GM19035 (cell line): Measurements from ENCODE around the gene ACAP2.
"Not testable (repeated sequence)": the region's sequence is repeated elsewhere in the genome, so short reads cannot be mapped to it uniquely, and the experiment has no call there.

Source experiments
- ATAC-seq: cut with Tn5 transposase; IDR thresholded peaks from one replicate; pipeline ENCODE4 v1.9.1; 2021; ENCODE audit not compliant: unreplicated experiment

The ACAP2 gene

DNA sequence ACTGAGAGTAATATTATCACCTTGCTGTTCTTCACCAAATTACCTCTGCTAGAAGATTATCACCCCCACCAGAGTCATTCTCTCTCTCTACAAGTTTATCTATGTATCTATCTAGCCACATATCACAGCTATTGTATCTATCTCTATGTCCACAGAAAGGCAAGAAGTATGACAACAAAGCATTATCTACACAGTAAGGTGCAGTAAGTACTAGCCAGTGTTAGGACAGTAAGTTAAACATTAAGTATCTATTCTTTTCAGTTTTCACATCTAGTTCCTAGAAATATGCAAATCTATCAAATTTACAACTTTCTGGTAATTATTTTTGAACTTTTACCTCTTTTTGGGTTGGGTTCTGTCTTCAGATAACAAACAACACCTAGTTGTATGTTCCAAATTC lies 145.4 kb downstream of the ACAP2 start:
- ATAC-seq: no peak

DNA sequence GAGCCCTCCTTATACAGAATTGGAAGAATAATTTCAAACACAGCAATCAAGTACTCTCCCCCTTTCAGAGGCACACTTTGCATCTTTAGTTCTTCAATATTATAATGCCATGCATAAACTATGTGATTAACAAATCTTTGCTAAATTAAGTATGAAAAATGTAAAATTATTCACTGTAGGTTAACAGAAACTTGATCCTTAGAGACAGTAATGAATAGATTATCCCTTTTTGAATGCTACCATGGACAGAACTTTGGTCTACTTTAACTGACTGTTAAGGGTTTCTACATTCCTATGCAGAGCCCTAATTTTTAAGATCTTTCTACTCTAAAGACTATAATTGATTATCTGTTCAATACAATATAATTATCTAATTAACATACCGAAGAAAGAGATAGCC lies 146.2 kb downstream of the ACAP2 start:
- ATAC-seq: no peak

DNA sequence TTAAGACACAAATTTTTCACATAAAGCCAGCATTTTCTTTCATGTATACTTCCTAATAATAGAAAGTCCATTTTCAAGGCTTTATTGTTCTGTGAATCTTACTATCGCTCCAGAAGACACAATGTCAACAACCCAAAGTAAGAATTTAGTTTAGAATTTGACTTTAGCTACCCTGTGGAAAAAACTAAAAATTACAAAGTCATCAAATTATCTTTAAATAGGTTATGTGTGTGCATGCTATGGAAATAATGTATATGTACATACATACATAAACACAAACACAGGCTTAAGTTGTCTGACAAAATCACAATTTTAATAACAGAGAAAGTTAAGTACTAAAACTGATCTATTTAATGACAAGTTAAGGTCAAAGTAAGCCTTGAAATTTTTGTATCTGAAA lies 151.7 kb downstream of the ACAP2 start:
- no peak for ATAC-seq

DNA sequence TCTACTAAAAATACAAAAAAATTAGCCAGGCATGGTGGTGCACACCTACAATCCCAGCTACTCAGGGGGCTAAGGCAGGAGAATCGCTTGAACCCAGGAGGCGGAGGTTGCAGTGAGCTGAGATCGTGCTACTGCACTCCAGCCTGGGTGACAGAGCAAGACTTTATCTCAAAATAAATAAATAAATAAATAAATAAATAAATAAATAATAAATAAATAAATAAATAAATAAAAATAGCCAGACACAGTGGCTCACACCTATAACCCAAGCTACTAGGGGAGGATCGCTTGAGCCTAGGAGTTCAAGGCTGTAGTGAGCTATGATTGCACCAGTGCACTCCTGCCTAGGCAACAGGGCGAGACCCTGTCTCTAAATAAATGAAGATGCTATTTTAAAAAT lies 152.2 kb downstream of the ACAP2 start:
- not testable (repeated sequence) for ATAC-seq

DNA sequence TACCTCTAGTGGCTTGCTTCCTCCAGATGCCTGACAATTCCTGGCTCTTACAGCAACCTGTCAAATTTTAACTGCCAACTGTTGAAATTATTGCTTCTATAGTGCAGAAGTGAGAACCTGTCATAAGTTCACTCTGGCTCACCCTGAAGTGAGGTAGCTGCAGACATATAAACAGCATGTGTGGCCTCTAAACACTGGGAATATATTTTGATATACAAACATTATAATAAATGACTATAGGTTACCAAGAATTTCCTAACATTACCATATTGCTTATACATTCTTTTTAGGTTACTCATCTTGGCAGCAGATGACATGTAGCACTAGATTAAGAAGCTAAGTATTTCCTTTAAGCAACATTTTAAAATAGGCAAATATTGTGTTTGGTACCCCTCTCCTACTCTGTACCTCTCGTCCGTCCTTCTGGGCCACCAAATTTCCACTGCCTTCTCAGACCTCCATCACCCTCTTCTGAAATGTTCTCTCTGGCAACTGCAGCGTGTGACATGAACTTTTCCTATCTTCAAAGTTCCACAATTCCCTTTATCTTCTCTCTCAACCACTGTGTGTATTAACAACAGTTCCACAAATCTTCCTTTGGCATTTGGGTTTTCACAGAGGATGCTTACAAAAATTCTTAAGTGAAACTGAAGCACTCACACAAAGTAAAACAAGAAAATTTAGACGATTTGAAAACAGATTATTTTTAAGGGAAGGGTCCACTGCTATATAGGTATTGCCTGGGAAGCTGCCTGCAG lies 156.5 kb downstream of the ACAP2 start:
- no peak for ATAC-seq

DNA sequence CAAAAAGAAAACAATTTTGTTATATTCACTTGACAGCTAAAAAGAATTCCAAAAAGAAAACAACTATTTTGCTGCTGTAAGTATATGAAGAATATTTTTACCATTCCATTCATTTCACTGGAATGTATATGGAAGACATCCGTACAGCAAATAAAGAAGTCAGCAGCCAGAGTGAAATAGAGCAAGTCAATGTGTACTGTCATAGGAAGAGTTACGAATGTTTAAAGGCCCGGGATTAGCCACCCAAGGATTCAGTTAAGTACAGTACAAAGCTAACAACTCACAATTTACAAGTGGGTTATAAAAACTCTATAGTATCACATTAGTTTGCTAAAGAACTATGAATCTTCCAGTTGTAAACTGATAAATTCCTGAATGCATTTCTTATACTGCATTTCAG lies 157.4 kb downstream of the ACAP2 start:
- no peak for ATAC-seq

DNA sequence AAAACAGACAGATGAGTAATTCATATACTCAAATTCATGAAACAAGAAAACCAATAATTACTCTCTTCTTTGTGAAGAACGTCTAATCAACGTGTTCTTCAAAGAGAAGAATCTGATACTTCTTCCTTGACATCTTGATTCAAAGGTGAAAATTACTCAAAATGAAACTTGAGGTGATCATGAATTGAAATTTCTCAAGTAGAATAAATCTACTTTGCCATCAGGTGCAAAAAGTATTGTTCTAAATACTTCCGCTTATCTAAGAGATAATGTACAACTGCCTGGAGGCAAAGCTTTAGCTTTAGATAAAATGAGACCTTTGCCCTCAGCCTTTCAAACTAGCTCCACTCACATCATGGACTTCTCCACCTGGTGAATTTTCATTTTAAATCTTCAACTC lies 158.0 kb downstream of the ACAP2 start:
- no peak for ATAC-seq

DNA sequence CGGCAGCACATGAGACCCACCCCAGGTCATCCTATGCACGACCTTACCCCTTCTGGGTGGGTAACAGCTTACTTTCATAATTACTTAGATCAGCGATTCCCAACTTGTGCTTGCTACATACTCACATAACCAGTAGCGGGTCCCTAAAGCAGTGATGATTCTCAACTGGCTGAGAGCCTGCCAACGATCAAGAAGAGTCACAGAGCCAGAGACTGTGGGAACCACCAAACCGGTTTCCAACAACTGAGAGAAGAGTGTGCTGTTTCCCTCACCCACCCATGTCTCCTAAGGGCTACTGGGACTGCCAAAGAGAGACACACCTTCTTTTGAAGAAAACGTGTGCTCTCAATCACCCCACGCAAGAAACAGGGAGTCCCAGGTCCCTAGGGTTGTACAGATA lies 159.9 kb downstream of the ACAP2 start:
- ATAC-seq: no peak

DNA sequence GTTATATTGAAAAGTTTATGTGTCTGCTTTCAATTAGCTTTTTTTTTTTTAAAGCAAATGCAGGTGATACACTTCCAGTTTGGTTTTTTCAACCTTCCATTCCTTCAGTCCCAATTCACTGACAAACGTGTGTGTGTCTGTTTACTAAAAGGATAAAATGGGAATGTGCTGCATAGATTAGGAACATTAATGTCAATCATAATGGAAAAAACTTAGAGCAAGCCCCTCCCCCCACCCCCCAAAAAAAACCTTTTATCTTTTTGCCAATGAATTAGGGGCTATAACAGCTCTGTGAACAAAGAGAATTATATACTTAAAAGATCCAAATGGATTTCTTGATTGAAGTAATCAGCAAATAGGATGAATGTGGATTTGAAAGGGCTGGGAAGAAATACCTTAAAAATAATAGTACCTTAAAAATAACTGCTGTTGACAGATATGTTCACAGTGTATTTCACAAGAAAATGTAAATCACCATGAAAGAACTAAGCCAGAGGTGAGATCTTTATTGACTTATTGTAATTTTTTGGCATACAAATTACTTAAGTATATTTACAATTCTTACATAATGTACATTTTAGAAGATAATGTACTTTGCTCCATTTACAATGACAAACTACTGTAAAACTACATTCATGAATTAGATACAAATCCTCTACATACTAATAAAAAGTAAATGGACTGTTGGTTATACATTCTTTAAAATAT lies 168.4 kb downstream of the ACAP2 start:
- ATAC-seq: no peak

DNA sequence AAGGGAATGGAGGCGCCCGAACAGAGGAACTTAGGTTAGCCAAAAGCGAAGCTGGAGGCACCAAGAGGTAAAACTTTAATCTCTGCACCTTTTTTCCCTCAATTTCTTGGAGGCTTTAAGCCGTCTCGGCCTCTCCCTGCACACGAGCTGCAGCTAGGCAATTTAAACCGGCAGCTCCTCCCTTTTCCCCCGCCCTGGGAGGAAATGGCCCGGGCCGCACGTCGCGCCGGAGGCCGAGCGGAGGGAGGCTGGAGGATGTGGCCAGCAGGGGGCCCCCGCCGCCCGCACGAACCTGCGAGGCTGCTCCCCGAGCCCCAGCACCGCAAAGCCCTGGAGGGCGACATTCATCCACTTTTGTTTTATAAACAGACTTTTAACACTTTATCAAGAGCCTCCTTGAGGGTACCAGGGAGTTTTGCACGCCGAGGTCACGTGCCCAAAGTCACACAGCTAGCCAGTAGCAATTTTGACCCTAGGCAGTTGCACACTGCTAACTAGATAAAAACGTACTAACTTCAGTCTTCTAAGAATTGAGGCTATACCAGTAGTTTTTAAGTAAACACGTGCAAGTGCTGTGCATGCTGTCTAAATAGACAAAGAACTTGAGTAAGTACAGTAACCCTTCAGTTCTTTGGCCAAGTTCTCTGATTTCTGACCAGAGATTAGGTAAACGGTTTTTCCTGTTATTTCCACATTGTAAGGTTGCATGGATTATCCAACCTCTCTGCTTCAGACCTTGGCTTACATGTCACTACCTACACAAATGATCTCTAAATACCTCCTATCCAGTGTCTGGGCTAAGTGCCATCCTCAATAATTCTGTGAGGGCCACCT lies 171.2 kb downstream of the ACAP2 start:
- peak; percentile 76 for ATAC-seq

DNA sequence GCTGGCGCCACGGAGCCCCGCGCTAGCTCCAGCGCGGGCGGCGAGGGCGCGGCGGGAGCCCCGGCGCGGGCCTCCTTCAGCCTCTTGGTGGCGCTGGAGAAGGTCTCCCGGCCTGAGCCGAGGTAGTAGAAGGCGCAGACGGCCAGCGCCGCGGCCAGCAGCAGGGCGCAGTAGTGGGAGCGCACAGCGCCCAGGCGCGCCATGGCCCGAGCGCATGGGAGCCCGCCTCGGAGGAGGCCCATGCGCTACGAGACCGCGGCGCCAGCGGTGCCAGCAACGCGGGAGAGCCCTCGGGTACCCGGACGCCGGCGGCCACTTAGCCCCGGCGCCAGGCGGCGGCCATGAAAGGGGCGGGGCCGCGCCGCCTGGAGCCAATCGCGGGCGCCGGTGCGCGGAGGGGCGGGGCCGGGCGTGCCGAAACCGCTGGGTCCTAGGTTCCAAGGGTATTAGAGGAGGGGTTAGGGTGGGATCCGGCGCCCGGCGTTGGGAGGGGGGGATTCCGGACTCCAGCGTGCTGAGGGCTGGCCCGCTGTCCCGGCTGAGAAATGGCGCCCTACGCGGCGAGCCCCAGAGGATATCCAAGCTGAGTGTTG lies 171.9 kb downstream of the ACAP2 start, which contains the start of gene XXYLT1:
TSS of gene XXYLT1 (minus strand) at position 343 of the 593 bp plus-strand sequence. CDS start at position 242, 101 bp downstream.
- ATAC-seq: peak; percentile 77

DNA sequence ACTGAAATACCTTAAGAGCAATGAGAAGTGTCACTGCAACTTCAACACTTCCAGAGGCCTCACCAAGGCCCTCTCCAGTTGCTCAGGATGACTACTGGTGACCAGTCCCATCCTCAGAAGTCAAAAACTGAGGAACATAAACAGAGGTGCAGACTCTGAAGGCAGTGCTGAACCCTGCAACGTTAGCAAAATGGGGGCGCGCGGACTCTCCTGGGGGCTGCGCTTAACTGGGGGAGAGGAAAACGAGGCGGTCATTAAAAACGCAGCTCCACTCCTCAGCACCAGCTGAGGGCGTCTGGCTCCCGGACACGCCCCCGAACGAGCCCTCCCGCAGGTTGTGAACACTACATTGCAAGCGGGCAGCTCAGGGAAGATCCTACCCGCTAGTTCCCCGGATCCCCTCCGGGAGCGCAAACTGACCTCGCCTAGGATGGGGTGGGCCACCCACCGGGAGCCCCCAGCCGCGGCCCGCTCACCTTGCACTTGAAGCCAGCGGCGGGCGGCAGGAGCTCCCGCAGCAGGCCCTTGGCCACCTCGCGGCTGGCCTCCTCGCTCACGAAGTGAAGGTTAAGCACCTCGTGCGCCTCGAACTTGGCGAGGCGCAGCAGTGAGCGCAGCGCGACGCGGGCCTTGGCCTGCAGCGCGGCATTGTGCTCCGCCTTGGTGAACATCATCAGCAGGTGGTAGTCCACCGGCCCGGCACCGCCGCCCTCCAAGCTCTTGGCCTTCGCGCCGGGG lies 172.6 kb downstream of the ACAP2 start:
- ATAC-seq: peak; percentile 5

DNA sequence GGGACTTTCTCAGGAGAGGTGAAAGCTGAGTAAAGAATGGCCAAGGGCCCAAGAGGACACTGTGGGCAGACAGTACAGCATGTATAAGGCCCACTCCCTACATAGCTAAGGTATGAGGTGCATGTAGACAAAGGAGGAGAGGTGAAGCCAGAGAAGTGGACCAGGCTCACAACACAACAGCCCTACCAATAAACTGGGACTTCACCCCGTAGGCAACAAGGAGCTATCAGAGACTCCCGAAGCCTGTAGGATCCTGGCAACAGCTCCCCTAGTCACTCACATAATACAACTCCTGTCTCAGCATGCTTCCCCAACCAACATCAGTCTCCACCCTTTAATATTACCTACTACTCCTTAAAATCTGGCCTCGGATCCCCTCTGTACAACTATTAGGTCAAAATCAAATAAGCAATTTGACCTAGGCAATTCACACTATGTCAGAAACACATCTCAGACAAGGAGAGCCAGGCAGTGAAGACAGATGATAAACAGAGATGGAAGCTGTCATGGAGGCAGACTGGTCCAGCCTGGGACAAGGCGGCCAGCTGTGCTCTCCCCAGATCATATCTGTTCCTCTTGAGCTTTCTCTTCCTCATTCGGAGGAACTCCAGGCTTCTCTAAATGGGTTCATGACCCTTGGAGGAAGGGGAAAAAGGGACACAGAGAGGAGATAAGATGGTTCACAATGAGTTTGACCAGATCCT lies 173.3 kb downstream of the ACAP2 start:
- no peak for ATAC-seq

DNA sequence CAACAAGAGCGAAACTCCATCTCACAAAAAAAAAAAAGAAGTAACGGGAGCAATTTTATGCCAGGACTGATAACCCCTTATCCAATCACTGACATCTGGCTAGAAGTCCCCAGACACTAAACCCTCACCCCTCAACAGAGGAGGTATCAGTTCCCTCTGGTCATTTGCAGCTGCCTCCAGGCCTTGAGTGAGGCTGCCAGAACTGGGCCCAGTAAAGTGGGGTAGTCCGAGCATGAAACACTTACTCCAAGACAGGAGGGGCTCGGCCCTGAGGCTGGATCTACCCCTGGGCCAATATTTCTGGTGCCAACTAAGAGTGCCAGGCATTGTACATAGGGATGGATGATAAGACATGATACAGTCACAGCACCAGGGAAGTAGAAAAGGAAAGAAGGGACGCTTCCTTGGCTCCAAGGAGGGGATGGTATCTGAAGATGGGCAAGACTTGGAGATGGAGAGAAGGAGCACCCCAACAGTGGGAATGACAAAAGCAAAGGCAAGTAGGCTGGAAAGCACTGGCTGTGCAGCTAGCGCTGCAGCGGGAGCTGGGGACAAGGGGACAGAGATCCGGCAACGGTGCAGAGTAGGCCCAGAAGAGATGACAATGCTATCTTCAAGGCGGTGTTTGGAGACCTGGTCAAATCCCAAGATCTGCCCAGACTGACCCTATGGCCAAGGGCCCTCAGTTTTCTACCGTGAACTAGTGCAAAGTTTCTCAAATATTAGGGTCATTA lies 174.1 kb downstream of the ACAP2 start:
- ATAC-seq: no peak

DNA sequence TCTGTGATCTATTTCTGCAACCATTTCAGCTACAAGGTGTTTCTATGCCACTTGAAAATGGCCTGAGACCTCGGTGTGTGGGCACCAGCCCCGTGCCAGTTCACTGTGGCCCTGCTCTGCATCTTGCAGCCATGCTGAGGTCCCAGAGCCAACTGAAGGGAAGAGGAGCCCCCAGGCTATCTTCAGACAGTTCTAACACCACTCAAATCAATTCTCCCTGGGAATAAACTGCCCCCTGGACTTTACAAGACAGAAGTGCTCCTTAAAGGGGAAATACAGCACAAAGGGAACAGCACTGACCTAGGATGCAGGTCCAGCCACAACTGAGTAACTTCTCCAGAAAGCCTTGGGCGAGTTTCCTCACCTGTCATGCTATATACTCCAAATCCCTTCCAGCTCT lies 175.7 kb downstream of the ACAP2 start:
- no peak for ATAC-seq

DNA sequence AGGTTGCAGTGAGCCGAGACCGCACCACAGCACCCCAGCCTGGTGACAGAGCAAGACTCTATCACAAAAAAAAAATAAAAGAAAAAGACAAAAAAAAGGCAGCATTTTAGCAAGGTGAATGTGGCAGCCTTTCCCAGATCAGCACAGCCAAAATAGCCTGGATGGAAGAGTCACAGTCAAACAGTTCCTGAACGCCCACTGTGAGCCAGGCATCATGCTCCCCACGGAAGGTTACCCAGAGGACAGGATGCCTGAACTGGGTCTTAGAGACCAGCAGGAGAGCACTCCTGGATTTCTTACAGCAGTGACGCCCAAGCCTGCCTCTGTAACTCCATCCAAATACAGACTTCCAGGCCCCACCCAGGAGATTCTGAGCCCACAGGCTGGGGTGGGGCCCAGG lies 176.4 kb downstream of the ACAP2 start:
- ATAC-seq: no peak

DNA sequence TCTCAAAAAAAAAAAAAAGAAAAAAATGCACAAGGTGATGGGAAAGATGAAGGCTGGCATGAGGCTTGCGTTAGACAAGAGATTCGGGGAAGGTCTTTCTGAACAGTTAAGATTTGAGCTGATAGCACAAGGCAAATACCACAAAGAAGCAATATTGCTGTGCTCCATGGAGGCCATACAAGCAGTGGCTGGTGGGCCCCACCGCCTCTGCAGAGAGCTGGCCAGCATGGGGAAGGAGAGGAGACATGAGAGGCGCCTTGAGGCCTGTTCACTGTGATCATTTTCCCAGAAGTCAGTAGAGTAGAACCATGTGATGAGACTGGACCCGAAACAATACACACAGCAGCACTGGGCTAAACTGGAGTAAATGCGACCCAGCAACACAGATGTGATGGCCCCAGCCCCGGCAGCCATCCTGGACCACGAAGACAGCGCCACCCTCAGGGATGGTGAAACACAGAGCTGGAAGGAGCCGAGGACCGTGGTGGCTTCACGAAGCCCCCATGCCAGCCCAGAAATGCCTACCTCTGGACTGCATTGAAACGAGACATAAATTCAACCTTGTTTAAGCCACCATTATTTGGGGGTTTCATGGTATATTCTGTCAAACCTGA lies 177.3 kb downstream of the ACAP2 start:
- ATAC-seq: no peak

DNA sequence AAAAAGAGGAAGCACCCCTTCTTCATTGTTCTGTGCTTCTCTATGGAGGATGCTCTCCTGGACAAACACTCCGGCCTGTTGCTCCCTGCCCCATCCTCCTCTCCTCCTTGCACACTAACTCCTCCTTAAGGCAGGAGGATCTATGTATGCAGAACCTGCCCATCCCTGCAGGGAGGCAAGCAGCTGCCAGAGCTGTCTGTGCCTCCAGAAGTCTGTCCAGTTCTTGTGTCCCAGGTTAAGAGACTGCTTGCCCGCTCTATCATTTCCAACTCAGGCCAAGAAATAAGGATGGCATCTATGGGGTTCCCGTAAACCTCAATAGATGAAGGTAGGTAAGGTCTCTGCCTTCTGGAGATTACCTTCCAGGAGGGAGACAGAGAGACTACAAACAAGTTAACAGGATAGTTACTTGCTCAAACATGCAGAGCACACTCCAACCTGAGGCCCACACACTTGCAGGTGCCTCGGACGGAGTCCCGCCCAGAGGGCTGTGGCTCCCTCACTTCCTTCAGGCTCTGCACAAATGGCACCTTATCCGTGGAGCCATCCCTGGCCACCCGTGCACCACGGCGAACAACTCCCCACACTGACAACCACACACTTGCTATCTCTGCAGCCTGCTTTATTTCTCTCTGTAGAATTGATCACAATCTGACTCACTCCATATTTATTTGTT lies 178.8 kb downstream of the ACAP2 start:
- no peak for ATAC-seq
